K562 (cell line): Measurements from ENCODE around the gene PSMC4. TPM values are rescaled to one million over a fixed set of nuclear protein-coding genes. Genes with fewer than 3 reads are reported as not detected.
A peak's percentile ranks its signal among the peaks of the same experiment; 100 is the strongest.

ENCODE experiments used
- CHD2 ChIP-seq: IDR thresholded peaks from 2 replicates; pipeline ENCODE4 v1.6.1; 2011; ENCODE audit warnings: low read depth, low read length
- DACH1 ChIP-seq: fragments of 450-650 bp; IDR thresholded peaks from 2 replicates; pipeline ENCODE4 v1.6.1; 2018; ENCODE audit not compliant: partially characterized antibody
- ETV5 ChIP-seq: sonication (generic); formaldehyde crosslinking; IDR thresholded peaks from 2 replicates; pipeline ENCODE4 v1.4.0; 2020; ENCODE audit warnings: low read depth, mild to moderate bottlenecking, missing genetic modification reagents
- FOS ChIP-seq: IDR thresholded peaks from 3 replicates; pipeline ENCODE4 v1.6.1; 2011; ENCODE audit not compliant: insufficient read length; ENCODE audit errors: extremely low read depth
- NCOA4 ChIP-seq: fragments of 450-650 bp; IDR thresholded peaks from 2 replicates; pipeline ENCODE4 v1.6.1; 2018; ENCODE audit warnings: mild to moderate bottlenecking; ENCODE audit not compliant: partially characterized antibody
- NR2C2 ChIP-seq, 2 experiments: fragments of 200-800 bp in 1 of 2; sonication (Bioruptor generic) in 1 of 2; sonication (generic) in 1 of 2; formaldehyde crosslinking in 1 of 2; IDR thresholded peaks; 2 replicates each; pipeline versions ENCODE4 v1.6.1 to v1.8.0; 2016 to 2022; ENCODE audit warnings: mild to moderate bottlenecking in 1 of 2, missing compliant biosample characterization in 1 of 2, missing genetic modification characterization in 1 of 2, missing genetic modification reagents in 1 of 2
- PHB ChIP-seq: fragments of 250-450 bp; sonication (Bioruptor Pico); IDR thresholded peaks from 2 replicates; pipeline ENCODE4 v1.5.0; 2021
- POU5F1 ChIP-seq: fragments of 150-350 bp; IDR thresholded peaks from 2 replicates; pipeline ENCODE4 v1.6.1; 2014; ENCODE audit warnings: borderline replicate concordance, low read length, low read depth, mild to moderate bottlenecking; ENCODE audit not compliant: partially characterized antibody
- PTTG1 ChIP-seq: fragments of 450-650 bp; IDR thresholded peaks from 2 replicates; pipeline ENCODE4 v1.6.1; 2016; ENCODE audit warnings: low read depth, mild to moderate bottlenecking, missing genetic modification characterization, missing compliant biosample characterization
- RBM22 ChIP-seq: fragments of 200-400 bp; formaldehyde crosslinking; IDR thresholded peaks from 2 replicates; pipeline ENCODE4 v1.6.1; 2018; ENCODE audit warnings: low read length, low read depth; ENCODE audit not compliant: poor library complexity, severe bottlenecking
- TAF1 ChIP-seq: IDR thresholded peaks from 2 replicates; pipeline ENCODE4 v1.6.1; 2011; ENCODE audit warnings: mild to moderate bottlenecking, low read length, moderate library complexity; ENCODE audit not compliant: insufficient read depth, control insufficient read depth, severe bottlenecking; ENCODE audit errors: extremely low read depth
- TRIM24 ChIP-seq, 2 experiments: fragments of 450-650 bp; IDR thresholded peaks; 2 replicates each; pipeline ENCODE4 v1.6.1; 2016
- ZBTB1 ChIP-seq: sonication (generic); formaldehyde crosslinking; IDR thresholded peaks from 2 replicates; pipeline ENCODE4 v1.8.1; 2023; ENCODE audit warnings: missing genetic modification reagents, low read depth, mild to moderate bottlenecking, borderline replicate concordance
- ZNF224 ChIP-seq: sonication (generic); formaldehyde crosslinking; IDR thresholded peaks from 2 replicates; pipeline ENCODE4 v1.8.0; 2022; ENCODE audit warnings: mild to moderate bottlenecking, missing genetic modification reagents
- ZNF76 ChIP-seq: fragments of 250-450 bp; sonication (Bioruptor Pico); IDR thresholded peaks from 2 replicates; pipeline ENCODE4 v1.4.0; 2020; ENCODE audit warnings: mild to moderate bottlenecking, moderate library complexity, borderline replicate concordance
- polyA plus RNA-seq, 8 experiments: library from polyadenylated mRNA; depleted of rRNA in 4 of 8; stranded (reverse) in 5 of 8; unstranded in 3 of 8; fragments of >200 nt; fragmentation: Nextera tagmentation in 2 of 8; fragmentation: Illumina TruSeq in 1 of 8; extraction: Ambion mirVana in 2 of 8; extraction: Trizol in 1 of 8; gene quantifications; 2 replicates each; pipeline versions ENCODE4 v1.2.1 to v1.2.3, GENCODE V29; 2011 to 2014; ENCODE audit warnings: inconsistent platforms in 1 of 8, missing spikeins in 1 of 8
- total RNA-seq, 7 experiments: library from RNA; depleted of rRNA in 6 of 7; stranded (reverse); fragments of >200 nt in 6 of 7; fragmentation: Illumina TruSeq in 2 of 7; extraction: Trizol in 2 of 7; gene quantifications; 2 replicates each; pipeline versions ENCODE4 v1.2.1 to v1.2.3, GENCODE V29; 2011 to 2021; ENCODE audit warnings: low replicate concordance in 1 of 7
- TF ChIP-seq, protein P1 (sequence below): fragments of 450-650 bp; formaldehyde crosslinking; IDR thresholded peaks from 2 replicates; pipeline ENCODE4 v1.4.0; 2022; ENCODE audit warnings: mild to moderate bottlenecking, moderate library complexity
- TF ChIP-seq, protein P2 (sequence below): sonication (generic); IDR thresholded peaks from 2 replicates; pipeline ENCODE4 v1.6.1; 2016
- TF ChIP-seq, protein P3 (sequence below), 3 experiments: fragments of 200-800 bp in 1 of 3; sonication (Bioruptor generic) in 1 of 3; sonication (generic) in 1 of 3; formaldehyde crosslinking in 1 of 3; IDR thresholded peaks; 2 replicates each; pipeline versions ENCODE4 v1.6.1 to v1.8.0; 2016 to 2022; ENCODE audit warnings: mild to moderate bottlenecking in 2 of 3, missing compliant biosample characterization in 2 of 3, missing genetic modification characterization in 2 of 3, missing genetic modification reagents in 1 of 3
- TF ChIP-seq, protein P4 (sequence below): fragments of 450-650 bp; conservative IDR thresholded peaks from 2 replicates; pipeline ENCODE4 v1.6.1; 2016; ENCODE audit warnings: missing genetic modification characterization, low read depth, mild to moderate bottlenecking, missing compliant biosample characterization, moderate library complexity

PSMC4 gene
- total and polyA plus RNA-seq, 9 of the 15 experiments (the other 6 are each of a cell fraction or from before 2014, with no cell fraction given) = 45.9 to 475 (median 142) TPM

DNA sequence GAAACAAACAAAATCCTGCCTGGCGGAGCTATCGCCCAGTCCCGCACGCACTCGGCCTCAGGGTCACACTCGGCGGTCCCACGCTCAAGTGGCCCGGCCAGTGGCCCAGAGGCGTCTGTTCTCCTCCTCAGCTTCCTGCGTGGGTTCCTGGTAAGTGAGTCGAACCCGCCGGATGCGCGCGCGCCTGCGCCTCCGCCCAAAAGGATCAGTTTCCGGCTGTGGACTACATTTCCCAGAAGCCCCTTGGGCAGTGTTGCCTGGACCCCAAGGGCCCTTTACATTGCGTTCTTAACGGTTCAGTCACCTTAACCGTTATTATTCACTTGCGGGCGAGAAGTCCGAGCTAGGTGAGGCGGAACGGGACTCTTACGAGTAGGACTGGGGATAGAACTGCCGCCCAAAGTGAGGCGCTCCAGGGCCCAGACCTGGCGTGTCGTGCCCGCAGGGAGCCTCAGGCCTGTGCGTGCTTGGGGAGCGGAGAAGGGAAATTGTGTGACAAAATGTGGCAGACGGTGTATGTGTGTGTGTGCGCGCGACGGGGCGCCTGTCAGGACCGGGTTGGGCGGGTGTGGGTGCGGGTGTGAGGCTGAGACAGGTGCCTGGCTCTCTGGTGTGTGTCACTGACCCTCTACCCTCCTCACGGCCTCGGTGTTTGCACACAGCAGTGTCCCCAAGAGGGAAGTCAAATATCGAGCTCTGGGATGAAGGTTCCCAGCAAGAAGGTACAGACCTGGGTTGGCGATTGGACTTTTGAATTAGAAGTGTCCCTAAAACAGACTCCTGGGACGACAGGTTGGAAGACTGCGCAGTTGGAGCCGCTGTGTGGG, 26.1 kb downstream of the PSMC4 start, which contains the start of gene ZNF546 (continued):
- TF ChIP-seq, protein P1, sequence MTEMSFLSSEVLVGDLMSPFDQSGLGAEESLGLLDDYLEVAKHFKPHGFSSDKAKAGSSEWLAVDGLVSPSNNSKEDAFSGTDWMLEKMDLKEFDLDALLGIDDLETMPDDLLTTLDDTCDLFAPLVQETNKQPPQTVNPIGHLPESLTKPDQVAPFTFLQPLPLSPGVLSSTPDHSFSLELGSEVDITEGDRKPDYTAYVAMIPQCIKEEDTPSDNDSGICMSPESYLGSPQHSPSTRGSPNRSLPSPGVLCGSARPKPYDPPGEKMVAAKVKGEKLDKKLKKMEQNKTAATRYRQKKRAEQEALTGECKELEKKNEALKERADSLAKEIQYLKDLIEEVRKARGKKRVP (CRISPR knock-in tag) = no peak
- TF ChIP-seq ETV5 (CRISPR knock-in tag) = peak; percentile 70
- TF ChIP-seq, protein P2, sequence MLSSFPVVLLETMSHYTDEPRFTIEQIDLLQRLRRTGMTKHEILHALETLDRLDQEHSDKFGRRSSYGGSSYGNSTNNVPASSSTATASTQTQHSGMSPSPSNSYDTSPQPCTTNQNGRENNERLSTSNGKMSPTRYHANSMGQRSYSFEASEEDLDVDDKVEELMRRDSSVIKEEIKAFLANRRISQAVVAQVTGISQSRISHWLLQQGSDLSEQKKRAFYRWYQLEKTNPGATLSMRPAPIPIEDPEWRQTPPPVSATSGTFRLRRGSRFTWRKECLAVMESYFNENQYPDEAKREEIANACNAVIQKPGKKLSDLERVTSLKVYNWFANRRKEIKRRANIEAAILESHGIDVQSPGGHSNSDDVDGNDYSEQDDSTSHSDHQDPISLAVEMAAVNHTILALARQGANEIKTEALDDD = no peak
- no peak for TF ChIP-seq PHB (CRISPR knock-in tag)
- no peak for TF ChIP-seq CHD2
- no peak for TF ChIP-seq ZBTB1 (CRISPR knock-in tag)
- peak; percentile 83 for TF ChIP-seq TAF1
- no peak for TF ChIP-seq POU5F1
- no peak for TF ChIP-seq FOS
- TF ChIP-seq DACH1 = no peak
- no peak for TF ChIP-seq NR2C2 (CRISPR knock-in tag; IDR thresholded peaks at IDR 0.05)
- TF ChIP-seq NR2C2 (tag; IDR thresholded peaks at IDR 0.05) = peak; percentile 92
- TF ChIP-seq, protein P3, sequence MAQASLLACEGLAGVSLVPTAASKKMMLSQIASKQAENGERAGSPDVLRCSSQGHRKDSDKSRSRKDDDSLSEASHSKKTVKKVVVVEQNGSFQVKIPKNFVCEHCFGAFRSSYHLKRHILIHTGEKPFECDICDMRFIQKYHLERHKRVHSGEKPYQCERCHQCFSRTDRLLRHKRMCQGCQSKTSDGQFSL (CRISPR knock-in tag; IDR thresholded peaks at IDR 0.05) = 0 out of 2 replicates have a peak, but pooled peaks have one; percentile 21
- TF ChIP-seq, protein P3 (tag; IDR thresholded peaks at IDR 0.05) = no peak
- TF ChIP-seq ZNF224 (CRISPR knock-in tag) = no peak
- TF ChIP-seq, protein P4, sequence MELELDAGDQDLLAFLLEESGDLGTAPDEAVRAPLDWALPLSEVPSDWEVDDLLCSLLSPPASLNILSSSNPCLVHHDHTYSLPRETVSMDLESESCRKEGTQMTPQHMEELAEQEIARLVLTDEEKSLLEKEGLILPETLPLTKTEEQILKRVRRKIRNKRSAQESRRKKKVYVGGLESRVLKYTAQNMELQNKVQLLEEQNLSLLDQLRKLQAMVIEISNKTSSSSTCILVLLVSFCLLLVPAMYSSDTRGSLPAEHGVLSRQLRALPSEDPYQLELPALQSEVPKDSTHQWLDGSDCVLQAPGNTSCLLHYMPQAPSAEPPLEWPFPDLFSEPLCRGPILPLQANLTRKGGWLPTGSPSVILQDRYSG (tag) = peak; percentile 46; the same call in 1 of the 2 replicates
- TF ChIP-seq NCOA4 = no peak
- no peak for TF ChIP-seq ZNF76 (CRISPR knock-in tag)
- TF ChIP-seq RBM22 = no peak
- TF ChIP-seq PTTG1 = no peak
- 0 out of 4 replicates have a peak, but pooled peaks of 1 of the 2 experiments have one; percentile 27 for TF ChIP-seq TRIM24 (IDR thresholded peaks at IDR 0.05)
- TF ChIP-seq, all 486 proteins: peak for 116
